Epithelial cell of proximal tubule (primary cell): Measurements from ENCODE around the gene MRPS9. TPM values are rescaled to one million over a fixed set of nuclear protein-coding genes. Genes with fewer than 3 reads are reported as not detected.

Source experiments
- DNase-seq: peaks from one replicate; pipeline ENCODE4 v3.0.0-alpha.2; 2011; ENCODE audit warnings: low read depth
- H3K4me3 ChIP-seq: 2 replicates; pipeline ENCODE4 v1.5.1; 2011; ENCODE audit warnings: low read depth, mild to moderate bottlenecking, low read length
- total RNA-seq: library from RNA; depleted of rRNA; stranded (reverse); fragments of >200 nt; gene quantifications from 2 replicates; pipeline ENCODE4 v1.2.3, GENCODE V29; 2015
- TF ChIP-seq, protein P1 (sequence below): conservative IDR thresholded peaks from 2 replicates; pipeline ENCODE4 v1.5.1; 2012; ENCODE audit warnings: low read depth, mild to moderate bottlenecking, low read length

MRPS9 gene
- total RNA-seq, 1 donor from 2014 or later = 34.7 TPM

DNA sequence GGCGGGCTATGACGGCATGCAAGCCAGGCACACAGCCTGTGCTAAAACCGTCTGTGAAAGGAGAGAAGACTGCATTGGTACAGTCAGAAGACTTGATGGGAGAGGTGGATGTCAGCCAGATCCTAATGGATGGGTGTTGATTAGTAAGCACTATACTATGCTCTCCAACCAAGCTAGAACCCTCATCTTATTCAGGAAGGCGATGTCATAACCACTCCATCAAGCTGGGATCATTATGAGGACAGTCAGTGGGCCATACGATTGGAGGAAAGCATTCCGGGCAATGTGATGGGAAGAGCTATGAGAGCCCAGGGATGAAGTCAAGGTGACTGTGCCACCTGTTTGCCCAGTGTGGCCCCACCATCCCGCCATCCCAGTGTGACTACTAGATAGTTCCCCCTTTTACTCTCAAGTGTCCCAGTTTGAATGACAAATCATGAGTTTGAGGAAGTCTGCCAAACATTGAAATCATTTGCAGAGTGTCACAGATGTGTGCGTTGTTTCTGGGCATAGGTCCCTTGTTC, 66.4 kb downstream of the MRPS9 start:
- no peak overlapping the region for H3K4me3 ChIP-seq
- TF ChIP-seq, protein P1, sequence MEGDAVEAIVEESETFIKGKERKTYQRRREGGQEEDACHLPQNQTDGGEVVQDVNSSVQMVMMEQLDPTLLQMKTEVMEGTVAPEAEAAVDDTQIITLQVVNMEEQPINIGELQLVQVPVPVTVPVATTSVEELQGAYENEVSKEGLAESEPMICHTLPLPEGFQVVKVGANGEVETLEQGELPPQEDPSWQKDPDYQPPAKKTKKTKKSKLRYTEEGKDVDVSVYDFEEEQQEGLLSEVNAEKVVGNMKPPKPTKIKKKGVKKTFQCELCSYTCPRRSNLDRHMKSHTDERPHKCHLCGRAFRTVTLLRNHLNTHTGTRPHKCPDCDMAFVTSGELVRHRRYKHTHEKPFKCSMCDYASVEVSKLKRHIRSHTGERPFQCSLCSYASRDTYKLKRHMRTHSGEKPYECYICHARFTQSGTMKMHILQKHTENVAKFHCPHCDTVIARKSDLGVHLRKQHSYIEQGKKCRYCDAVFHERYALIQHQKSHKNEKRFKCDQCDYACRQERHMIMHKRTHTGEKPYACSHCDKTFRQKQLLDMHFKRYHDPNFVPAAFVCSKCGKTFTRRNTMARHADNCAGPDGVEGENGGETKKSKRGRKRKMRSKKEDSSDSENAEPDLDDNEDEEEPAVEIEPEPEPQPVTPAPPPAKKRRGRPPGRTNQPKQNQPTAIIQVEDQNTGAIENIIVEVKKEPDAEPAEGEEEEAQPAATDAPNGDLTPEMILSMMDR = no peak
- no peak for DNase-seq

DNA sequence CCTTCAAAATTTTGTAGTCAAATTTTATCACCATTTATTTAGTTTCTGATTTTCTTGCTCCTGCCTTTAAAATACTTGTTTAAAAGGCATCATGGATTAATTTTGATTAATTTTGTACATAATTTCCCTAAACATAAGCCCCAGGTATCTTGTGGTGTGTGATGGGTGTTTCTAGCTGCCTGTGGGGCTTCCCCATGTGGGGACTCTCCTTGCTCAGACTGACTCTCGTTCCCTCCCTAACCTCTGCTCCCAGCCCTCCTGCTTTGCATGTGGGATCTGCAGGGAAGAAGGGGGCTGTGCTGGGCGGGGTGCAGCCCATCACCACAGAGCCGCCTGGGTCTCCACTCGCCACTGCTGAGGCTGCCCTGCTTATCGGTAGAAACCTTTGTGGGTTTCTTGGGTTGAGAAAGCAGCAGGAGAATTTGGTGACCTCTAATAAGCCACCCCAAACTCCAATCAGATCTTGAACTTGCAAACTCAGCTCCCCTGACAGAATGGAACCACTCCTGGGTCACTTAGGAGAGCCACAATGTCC, 72.5 kb downstream of the MRPS9 start:
- no peak overlapping the region for H3K4me3 ChIP-seq
- no peak for DNase-seq
- TF ChIP-seq, protein P1 = no peak

DNA sequence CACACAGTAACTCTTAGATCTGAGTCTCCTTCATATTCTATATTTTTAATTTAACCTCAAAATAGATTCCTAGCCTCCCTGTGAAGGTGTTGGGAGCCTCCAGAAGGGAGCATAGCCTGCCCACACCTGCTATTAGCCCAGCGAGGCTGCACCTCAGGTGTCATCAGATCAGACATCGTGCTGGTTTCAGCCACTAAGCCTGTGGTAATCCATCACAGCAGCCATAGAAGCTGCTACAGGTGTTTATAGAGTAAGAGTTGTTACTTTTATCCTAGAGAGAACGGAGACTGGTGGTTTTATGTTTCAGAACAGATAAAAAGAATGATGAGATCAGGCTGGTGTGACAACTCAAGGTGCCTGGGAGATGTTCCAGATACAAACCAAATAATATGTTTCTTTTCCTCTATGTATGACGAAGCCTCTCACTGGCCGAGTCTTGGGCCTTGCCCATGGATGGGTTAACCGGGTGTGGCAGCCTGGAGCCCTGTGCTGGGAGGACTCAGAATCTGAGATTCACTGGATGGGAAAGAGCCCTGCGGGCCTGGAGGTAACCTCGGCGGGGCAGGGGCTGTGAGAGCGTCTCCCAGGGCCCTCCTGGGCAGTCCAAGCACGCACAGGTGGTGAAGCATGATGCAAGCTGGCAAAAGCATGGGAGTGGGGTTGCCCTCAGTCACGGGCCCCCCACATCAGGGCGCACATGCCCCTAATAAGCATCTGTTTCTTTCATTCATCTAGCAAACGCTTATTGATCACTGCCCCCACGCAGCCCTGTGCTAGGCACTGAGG, 73.7 kb downstream of the MRPS9 start:
- no peak for DNase-seq
- TF ChIP-seq, protein P1 = no peak
- no peak overlapping the region for H3K4me3 ChIP-seq

DNA sequence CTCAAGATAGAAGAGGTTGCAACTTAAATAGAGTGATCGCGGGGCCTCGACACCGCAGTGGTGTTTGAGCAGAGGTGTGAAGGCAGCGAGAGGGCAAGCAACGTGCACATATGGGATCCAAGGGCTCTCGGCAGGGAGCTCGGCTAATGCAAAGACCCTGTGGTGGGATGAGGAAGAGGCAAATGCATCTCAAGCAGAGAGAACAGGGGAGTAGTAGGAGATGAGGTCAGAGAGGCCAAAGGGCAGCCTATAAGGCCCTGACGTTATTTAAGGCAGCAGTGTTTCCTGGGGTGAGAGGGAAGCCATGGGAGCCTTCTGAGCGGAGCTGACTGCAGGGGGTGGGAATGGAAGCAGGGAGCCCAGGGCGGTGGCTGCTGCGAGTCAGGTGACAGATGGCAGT, 74.5 kb downstream of the MRPS9 start:
- TF ChIP-seq, protein P1 = no peak
- DNase-seq = no peak

DNA sequence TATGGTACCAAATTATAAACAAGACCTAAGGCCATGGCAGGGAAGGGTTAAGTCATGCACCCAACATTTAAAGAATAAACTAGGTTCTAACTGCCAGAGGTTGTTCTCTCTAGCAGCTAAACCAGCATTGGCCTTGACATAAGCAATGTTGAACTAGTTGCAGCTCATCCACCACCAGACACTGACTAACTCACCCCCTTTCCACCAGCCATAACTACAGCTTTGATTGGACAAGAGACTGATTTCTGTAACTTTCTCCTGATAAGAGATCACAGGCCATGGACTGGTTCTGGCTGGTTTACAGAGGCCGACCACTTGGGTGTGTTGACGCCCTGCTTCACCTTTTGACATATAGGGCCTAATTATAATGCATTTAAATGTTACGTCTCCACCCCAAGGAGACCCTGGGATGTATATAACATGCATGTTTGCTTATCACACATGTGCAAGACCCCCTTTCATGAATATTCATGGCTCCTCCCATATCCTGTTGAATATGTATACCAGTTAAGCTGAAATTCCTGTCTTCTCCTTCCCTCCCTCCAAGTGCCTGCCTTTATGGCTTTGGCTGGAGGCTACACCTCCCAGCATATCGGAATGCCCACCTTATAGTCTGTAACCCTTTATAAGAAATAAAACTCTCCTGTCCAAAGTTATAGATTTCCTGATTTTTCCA, 75.9 kb downstream of the MRPS9 start:
- no peak for DNase-seq
- TF ChIP-seq, protein P1 = no peak

More for the DNA sequence above, 74.5 kb downstream of the MRPS9 start:
- no peak overlapping the region for H3K4me3 ChIP-seq

DNA sequence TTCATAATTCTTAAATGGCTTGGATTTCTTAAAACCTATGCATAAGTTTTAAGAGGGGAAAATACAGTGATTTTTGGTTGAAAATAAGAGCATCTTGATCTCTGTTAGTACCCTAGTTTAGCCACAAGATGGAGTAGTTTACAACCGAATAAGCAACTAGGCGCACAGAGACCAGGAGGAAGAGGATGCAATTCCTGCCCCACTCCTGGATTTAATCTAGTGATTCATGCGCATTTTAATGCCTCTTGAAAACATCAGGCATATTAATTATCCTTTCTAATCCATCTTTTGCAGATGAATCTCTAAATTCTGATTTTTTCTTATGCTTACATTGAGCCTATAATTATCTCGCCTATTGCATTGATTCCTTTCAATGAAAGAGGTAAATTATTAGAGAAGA, 76.7 kb downstream of the MRPS9 start:
- DNase-seq = peak; percentile 16
- TF ChIP-seq, protein P1 = peak; percentile 76
- no peak overlapping the region for H3K4me3 ChIP-seq

More for the DNA sequence above, 75.9 kb downstream of the MRPS9 start:
- no peak overlapping the region for H3K4me3 ChIP-seq
